SK-N-SH (cell line): ENCODE measurements around the gene LMF1.

Source experiments
- CHD2 ChIP-seq: fragments of 150-350 bp; IDR thresholded peaks from 2 replicates; pipeline ENCODE4 v1.6.1; 2018; ENCODE audit warnings: low read length; ENCODE audit not compliant: partially characterized antibody
- ELF1 ChIP-seq: IDR thresholded peaks from 2 replicates; pipeline ENCODE4 v1.4.0; 2012
- EP300 ChIP-seq, 2 experiments: IDR thresholded peaks; 2 replicates each; pipeline versions ENCODE4 v1.4.0 to v1.6.1; 2012; ENCODE audit warnings: borderline replicate concordance in 1 of 2, low read depth in 1 of 2, low read length in 1 of 2
- FOXM1 ChIP-seq: IDR thresholded peaks from 2 replicates; pipeline ENCODE4 v1.4.0; 2012; ENCODE audit warnings: low read depth, mild to moderate bottlenecking
- MXI1 ChIP-seq: IDR thresholded peaks from 2 replicates; pipeline ENCODE4 v1.6.1; 2012; ENCODE audit warnings: mild to moderate bottlenecking, low read depth, low read length, improper control_type of control experiment
- RXRA ChIP-seq: IDR thresholded peaks from 2 replicates; pipeline ENCODE4 v1.4.0; 2012; ENCODE audit warnings: low read depth, mild to moderate bottlenecking, borderline replicate concordance
- SIN3A ChIP-seq: IDR thresholded peaks from 2 replicates; pipeline ENCODE4 v1.6.1; 2012; ENCODE audit warnings: low read depth, mild to moderate bottlenecking, low read length, moderate library complexity, borderline replicate concordance
- TEAD4 ChIP-seq: IDR thresholded peaks from 2 replicates; pipeline ENCODE4 v1.4.0; 2012; ENCODE audit warnings: mild to moderate bottlenecking, borderline replicate concordance; ENCODE audit not compliant: insufficient read depth
- TF ChIP-seq, protein P1 (sequence below): fragments of 200-600 bp; sonication (generic); IDR thresholded peaks from 2 replicates; pipeline ENCODE4 v1.6.1; 2017; ENCODE audit warnings: antibody characterized with exemption, mild to moderate bottlenecking, moderate library complexity
- TF ChIP-seq, protein P2 (sequence below): IDR thresholded peaks from 2 replicates; pipeline ENCODE4; 2012
- TF ChIP-seq, protein P3 (sequence below): IDR thresholded peaks from 2 replicates; pipeline ENCODE4 v1.4.0; 2012; ENCODE audit warnings: low read depth
- TF ChIP-seq, protein P4 (sequence below): IDR thresholded peaks from 2 replicates; pipeline ENCODE4 v1.4.0; 2012; ENCODE audit warnings: low read depth, borderline replicate concordance

DNA sequence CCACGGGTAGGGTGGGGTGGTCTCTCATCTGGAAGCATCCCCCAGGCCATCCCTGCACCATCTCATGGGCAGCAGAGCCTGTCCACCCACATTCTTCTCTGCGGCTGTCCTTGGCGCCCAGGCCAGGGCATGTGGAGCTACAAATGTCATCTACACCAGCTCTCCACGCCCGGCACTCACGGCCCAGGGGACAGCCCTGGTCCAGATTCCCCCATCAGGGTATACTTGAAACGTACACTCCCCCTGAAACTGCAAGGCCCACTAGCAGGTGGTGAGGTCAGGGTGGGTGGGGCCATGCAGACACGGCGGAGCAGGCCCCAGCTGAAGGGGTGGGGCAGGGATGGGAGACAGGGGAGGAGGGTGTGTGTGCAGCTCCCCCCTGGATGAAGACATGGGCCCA lies 7.6 kb upstream of the LMF1 start:
- no peak for TF ChIP-seq FOXM1
- TF ChIP-seq, protein P1, sequence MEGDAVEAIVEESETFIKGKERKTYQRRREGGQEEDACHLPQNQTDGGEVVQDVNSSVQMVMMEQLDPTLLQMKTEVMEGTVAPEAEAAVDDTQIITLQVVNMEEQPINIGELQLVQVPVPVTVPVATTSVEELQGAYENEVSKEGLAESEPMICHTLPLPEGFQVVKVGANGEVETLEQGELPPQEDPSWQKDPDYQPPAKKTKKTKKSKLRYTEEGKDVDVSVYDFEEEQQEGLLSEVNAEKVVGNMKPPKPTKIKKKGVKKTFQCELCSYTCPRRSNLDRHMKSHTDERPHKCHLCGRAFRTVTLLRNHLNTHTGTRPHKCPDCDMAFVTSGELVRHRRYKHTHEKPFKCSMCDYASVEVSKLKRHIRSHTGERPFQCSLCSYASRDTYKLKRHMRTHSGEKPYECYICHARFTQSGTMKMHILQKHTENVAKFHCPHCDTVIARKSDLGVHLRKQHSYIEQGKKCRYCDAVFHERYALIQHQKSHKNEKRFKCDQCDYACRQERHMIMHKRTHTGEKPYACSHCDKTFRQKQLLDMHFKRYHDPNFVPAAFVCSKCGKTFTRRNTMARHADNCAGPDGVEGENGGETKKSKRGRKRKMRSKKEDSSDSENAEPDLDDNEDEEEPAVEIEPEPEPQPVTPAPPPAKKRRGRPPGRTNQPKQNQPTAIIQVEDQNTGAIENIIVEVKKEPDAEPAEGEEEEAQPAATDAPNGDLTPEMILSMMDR, result no peak
- no peak for TF ChIP-seq ELF1
- TF ChIP-seq TEAD4, result no peak
- no peak for TF ChIP-seq EP300 (IDR thresholded peaks at IDR 0.05; ENCODE audit: borderline replicate concordance in 1 of 2, low read depth in 1 of 2, low read length in 1 of 2)
- TF ChIP-seq, protein P2, sequence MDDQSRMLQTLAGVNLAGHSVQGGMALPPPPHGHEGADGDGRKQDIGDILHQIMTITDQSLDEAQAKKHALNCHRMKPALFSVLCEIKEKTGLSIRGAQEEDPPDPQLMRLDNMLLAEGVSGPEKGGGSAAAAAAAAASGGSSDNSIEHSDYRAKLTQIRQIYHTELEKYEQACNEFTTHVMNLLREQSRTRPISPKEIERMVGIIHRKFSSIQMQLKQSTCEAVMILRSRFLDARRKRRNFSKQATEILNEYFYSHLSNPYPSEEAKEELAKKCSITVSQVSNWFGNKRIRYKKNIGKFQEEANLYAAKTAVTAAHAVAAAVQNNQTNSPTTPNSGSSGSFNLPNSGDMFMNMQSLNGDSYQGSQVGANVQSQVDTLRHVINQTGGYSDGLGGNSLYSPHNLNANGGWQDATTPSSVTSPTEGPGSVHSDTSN, result no peak
- TF ChIP-seq, protein P3, sequence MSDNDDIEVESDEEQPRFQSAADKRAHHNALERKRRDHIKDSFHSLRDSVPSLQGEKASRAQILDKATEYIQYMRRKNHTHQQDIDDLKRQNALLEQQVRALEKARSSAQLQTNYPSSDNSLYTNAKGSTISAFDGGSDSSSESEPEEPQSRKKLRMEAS, result no peak
- no peak for TF ChIP-seq SIN3A
- TF ChIP-seq CHD2, result no peak
- TF ChIP-seq, protein P4, sequence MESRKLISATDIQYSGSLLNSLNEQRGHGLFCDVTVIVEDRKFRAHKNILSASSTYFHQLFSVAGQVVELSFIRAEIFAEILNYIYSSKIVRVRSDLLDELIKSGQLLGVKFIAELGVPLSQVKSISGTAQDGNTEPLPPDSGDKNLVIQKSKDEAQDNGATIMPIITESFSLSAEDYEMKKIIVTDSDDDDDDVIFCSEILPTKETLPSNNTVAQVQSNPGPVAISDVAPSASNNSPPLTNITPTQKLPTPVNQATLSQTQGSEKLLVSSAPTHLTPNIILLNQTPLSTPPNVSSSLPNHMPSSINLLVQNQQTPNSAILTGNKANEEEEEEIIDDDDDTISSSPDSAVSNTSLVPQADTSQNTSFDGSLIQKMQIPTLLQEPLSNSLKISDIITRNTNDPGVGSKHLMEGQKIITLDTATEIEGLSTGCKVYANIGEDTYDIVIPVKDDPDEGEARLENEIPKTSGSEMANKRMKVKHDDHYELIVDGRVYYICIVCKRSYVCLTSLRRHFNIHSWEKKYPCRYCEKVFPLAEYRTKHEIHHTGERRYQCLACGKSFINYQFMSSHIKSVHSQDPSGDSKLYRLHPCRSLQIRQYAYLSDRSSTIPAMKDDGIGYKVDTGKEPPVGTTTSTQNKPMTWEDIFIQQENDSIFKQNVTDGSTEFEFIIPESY, result no peak
- no peak for TF ChIP-seq RXRA
- TF ChIP-seq MXI1, result no peak
